ENCODE results near the gene SDR39U1.

SDR39U1 gene

GRCh38 chr14:24435192-24435810 is 7.3 kb downstream of the SDR39U1 start:
- TF ChIP-seq CTCF (IDR thresholded peaks at IDR 0.05) (no peak), ZFX (IDR thresholded peaks at IDR 0.05; ENCODE audit: borderline replicate concordance) (no peak)

GRCh38 chr14:24434676-24435075 is 7.9 kb downstream of the SDR39U1 start:
- no peak overlapping the region for H3K27ac ChIP-seq
- TF ChIP-seq CTCF (IDR thresholded peaks at IDR 0.05) (no peak), ZFX (IDR thresholded peaks at IDR 0.05; ENCODE audit: borderline replicate concordance) (no peak)

More at GRCh38 chr14:24435192-24435810, 7.3 kb downstream of the SDR39U1 start:
- no peak overlapping the region for H3K27ac ChIP-seq

- H3K27ac ChIP-seq, result no peak overlapping the region
- TF ChIP-seq ZFX (IDR thresholded peaks at IDR 0.05; ENCODE audit: borderline replicate concordance) (no peak), CTCF (IDR thresholded peaks at IDR 0.05) (no peak)
Observed at GRCh38 chr14:24434036-24434435, 8.5 kb downstream of the SDR39U1 start.

GRCh38 chr14:24432259-24433131 is 10.1 kb downstream of the SDR39U1 start:
- TF ChIP-seq CTCF (IDR thresholded peaks at IDR 0.05), result no peak
- no peak for TF ChIP-seq ZFX (IDR thresholded peaks at IDR 0.05; ENCODE audit: borderline replicate concordance)
- H3K27ac ChIP-seq, result no peak overlapping the region; the same call in 1 of the 2 replicates

- peak overlapping the region; percentile 81 for H3K27ac ChIP-seq
- peak; percentile 91 for TF ChIP-seq CTCF (IDR thresholded peaks at IDR 0.05)
- TF ChIP-seq ZFX (IDR thresholded peaks at IDR 0.05; ENCODE audit: borderline replicate concordance), result no peak
Observed at GRCh38 chr14:24431569-24432258, 10.9 kb downstream of the SDR39U1 start.

GRCh38 chr14:24430682-24431568 is 11.7 kb downstream of the SDR39U1 start:
- TF ChIP-seq ZFX (IDR thresholded peaks at IDR 0.05; ENCODE audit: borderline replicate concordance) (no peak), CTCF (IDR thresholded peaks at IDR 0.05) (no peak)
- peak overlapping the region; percentile 81 for H3K27ac ChIP-seq
